ENCODE measurements around the gene SND1. TPM values are rescaled to one million over a fixed set of nuclear protein-coding genes. Genes with fewer than 3 reads are reported as not detected.

Gene SND1
- total and polyA plus RNA-seq, 2 donors (not counting 3 experiments of a cell fraction or from before 2014, with no cell fraction given) = 116 to 249 TPM

GRCh38 chr7:128063088-128063487 lies 411.1 kb downstream of the SND1 start:
- Histone ChIP-seq H3K27me3 (ENCODE audit: control insufficient read depth in 2 of 2, insufficient read depth in 2 of 2, low read length in 2 of 2) (no peaks in the 10 kb centered on the region), H3K9me1 (replicated peaks; ENCODE audit: control insufficient read depth, extremely low read depth, insufficient read depth, low read length) (no peaks in the 10 kb centered on the region), H3K79me2 (ENCODE audit: control insufficient read depth, insufficient read depth, low read length) (no peaks in the 10 kb centered on the region), H2AFZ (ENCODE audit: low read depth, low read length) (no peak overlapping the region), H3K36me3 (ENCODE audit: control insufficient read depth in 2 of 2, extremely low read depth in 1 of 2, insufficient read depth in 2 of 2, low read length in 2 of 2) (peaks cover 0 to 2% of the 10 kb centered on the region in 2 experiments), H3K4me3 (replicated peaks in 1 of 3; ENCODE audit: insufficient read depth in 1 of 3, low read depth in 1 of 3, low read length in 3 of 3) (no peak overlapping the region), H3K9me3 (replicated peaks; ENCODE audit: control insufficient read depth, insufficient read depth, low read length) (no peaks in the 10 kb centered on the region), H3K4me1 (ENCODE audit: control insufficient read depth, extremely low read depth, insufficient read depth, low read length) (no peaks in the 10 kb centered on the region), H3K4me2 (ENCODE audit: insufficient read depth, low read length) (no peak overlapping the region), H3K9ac (replicated peaks; ENCODE audit: extremely low read depth, insufficient read depth, low read length) (no peak overlapping the region), H3K27ac (ENCODE audit: insufficient read depth, low read depth, low read length) (no peak overlapping the region), H4K20me1 (replicated peaks; ENCODE audit: control insufficient read depth, extremely low read depth, insufficient read depth, low read length) (no peaks in the 10 kb centered on the region)
- FAIRE-seq (no peak), DNase-seq (ENCODE audit: low read depth, low spot score) (no peak)
- dilution Hi-C loops (cut with MboI; ENCODE audit: extremely low pct_ligation_motif_present, low sequenced_read_pairs) = no loop called here
- no TSS peak for BruUV-seq (replicated peaks)
- intact Hi-C loops (cut with micrococcal nuclease) = no loop called here
- TF ChIP-seq FOS (IDR thresholded peaks at IDR 0.05; ENCODE audit: borderline replicate concordance, insufficient read depth, low read length) (no peak), EZH2 (IDR thresholded peaks at IDR 0.05; ENCODE audit: borderline replicate concordance, low read depth, low read length, severe bottlenecking) (no peak), CTCF (IDR thresholded peaks at IDR 0.05; ENCODE audit: extremely low read depth in 1 of 2, insufficient read depth in 1 of 2, low read depth in 1 of 2, low read length in 2 of 2) (no peak), GATA2 (IDR thresholded peaks at IDR 0.05; ENCODE audit: insufficient read depth, insufficient read length, low read depth, low read length) (no peak), JUN (IDR thresholded peaks at IDR 0.05; ENCODE audit: borderline replicate concordance, insufficient read depth, insufficient read length, low read depth) (no peak), POLR2AphosphoS5 (IDR thresholded peaks at IDR 0.05; ENCODE audit: insufficient read depth, low read depth, low read length) (no peak), POLR2A (IDR thresholded peaks at IDR 0.05; ENCODE audit: low read depth, low read length) (no peak), MYC (IDR thresholded peaks at IDR 0.05; ENCODE audit: low read depth, low read length) (no peak), MAX (IDR thresholded peaks at IDR 0.05; ENCODE audit: insufficient read depth, insufficient read length) (no peak)
- ChIA-PET POLR2A (no interaction called here), CTCF (no interaction called here)

Measured in endothelial cell of umbilical vein (primary cell).